GM08714 (cell line): ENCODE data around the gene PATJ.
"Not testable (repeated sequence)": the region's sequence is repeated elsewhere in the genome, so short reads cannot be mapped to it uniquely, and the experiment has no call there.

Experiments
- H3K4me3 ChIP-seq: fragments of 200-500 bp; sonication (Bioruptor generic); 2 replicates; pipeline ENCODE4 v1.5.1; 2014; ENCODE audit warnings: mild to moderate bottlenecking, low read length, inconsistent platforms
- ZNF274 ChIP-seq: IDR thresholded peaks from 2 replicates; pipeline ENCODE4 v1.6.1; 2012; ENCODE audit warnings: mild to moderate bottlenecking, low read depth, low read length

The PATJ gene

GRCh38 chr1:61779231-61779630 is 37.0 kb downstream of the PATJ start:
- H3K4me3 ChIP-seq, result no peak overlapping the region
- TF ChIP-seq ZNF274, result no peak

DNA sequence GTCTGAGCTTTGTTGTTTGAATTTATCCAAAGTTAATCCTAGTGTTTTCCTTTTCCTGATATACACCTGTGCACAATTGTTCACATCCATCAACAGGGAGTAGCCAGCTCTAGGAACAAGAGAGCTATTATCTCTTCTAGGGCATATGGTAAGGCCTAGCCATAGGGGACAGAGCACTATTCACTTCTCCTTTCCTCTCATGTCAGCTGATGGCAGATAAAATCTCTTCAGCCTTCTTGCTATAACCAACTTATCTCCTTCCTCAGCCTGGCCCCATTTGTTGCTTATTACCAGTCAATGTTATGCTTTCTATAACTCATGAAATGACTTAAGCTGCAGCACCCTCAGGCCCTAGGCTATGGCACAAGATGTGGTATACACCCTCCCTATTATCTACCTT is 38.9 kb downstream of the PATJ start:
- H3K4me3 ChIP-seq, result no peak overlapping the region
- no peak for TF ChIP-seq ZNF274

DNA sequence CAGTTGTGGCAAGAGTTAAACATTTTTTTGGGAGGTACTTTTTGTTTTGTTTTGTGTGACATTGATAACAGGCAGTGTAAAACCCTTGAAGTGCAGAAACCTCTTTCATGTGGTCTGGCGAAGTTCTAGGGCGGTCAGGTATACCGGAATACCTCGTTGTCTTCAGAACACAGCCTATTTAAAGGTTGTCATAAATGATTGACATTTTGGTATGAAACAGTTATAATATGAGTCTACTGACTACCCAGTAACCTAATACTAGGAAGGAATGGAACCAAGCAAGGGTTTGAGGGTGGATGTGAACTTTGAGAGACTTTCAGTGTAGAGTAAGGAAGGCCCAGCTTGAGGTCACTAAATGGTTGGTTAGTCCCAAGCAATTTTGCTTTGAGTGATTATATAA is 40.5 kb downstream of the PATJ start:
- TF ChIP-seq ZNF274, result no peak
- H3K4me3 ChIP-seq, result no peak overlapping the region

DNA sequence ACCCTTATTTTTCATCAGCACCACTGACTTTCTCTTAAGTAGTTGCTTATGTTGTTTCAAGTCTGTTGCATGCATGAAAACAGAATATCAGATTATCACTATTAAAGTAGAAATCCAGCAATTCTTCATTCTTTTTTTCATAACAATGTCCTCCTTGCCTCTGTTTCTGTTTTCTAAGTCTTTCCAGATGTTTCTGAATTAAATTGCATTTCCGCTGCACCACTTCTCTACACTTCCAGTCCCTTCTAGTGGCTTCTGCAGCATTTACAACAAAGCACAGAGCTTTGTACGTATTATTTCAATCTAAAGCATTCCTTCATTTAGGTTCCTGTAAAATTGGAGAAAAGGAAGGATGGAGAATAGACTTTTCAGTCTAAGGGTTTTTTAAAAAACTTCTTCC is 42.4 kb downstream of the PATJ start:
- H3K4me3 ChIP-seq, result no peak overlapping the region
- TF ChIP-seq ZNF274, result no peak

DNA sequence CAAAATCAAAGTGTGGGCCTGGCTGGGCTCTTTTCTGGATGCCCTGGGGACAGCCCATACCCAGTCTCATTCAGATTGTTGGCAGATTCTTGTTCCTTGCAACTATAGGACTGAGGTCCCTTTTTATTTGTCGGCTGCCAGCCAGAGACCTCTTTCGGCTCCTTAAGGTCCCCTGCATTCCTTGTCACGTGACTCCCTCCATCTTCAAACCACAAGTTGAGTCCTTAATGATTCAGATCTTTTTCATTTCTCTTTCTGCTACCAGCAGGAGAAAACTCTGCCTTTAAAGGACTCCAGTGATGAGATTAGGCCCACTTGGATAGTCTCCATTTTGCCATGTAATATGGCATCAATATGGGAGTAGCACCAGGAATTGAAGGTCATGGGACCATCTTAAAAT is 48.6 kb downstream of the PATJ start:
- no peak overlapping the region for H3K4me3 ChIP-seq
- TF ChIP-seq ZNF274, result no peak

- no peak for TF ChIP-seq ZNF274
Observed at GRCh38 chr1:61797045-61797755, 54.9 kb downstream of the PATJ start.

GRCh38 chr1:61801047-61801446 is 58.8 kb downstream of the PATJ start:
- H3K4me3 ChIP-seq, result not testable (repeated sequence)

More at GRCh38 chr1:61797045-61797755, 54.9 kb downstream of the PATJ start:
- H3K4me3 ChIP-seq, result no peak overlapping the region

DNA sequence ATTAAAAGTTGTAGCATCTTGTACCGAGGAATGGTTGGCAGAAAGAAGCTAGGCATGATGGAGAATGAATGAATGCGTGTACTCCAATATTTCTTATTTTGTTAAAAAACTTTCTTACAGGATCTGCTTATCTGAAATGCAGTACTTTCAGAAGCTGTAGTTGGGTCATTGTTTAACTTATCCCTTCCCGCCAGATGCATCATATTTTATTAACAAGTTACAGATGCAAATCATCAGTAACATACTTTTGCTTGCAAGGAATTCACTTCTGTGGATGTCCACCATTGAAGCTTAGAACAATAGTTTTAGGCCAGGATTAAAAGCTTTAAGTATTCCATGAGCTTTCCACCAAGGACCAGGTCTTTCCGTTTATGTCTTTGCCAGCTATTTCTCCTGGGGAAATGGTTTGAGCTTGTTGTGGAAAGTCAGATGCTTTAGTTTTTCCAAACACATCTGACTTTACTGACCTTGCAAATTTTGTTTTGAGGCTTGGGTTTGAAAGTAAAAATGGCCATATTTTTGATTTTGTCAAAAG is 65.4 kb downstream of the PATJ start:
- H3K4me3 ChIP-seq, result no peak overlapping the region
- TF ChIP-seq ZNF274, result no peak

- no peak for TF ChIP-seq ZNF274
Observed at GRCh38 chr1:61808321-61808720, 66.0 kb downstream of the PATJ start.

GRCh38 chr1:61808968-61809367 is 66.7 kb downstream of the PATJ start:
- H3K4me3 ChIP-seq, result no peak overlapping the region
- no peak for TF ChIP-seq ZNF274

More at GRCh38 chr1:61808321-61808720, 66.0 kb downstream of the PATJ start:
- no peak overlapping the region for H3K4me3 ChIP-seq

- TF ChIP-seq ZNF274, result no peak
- H3K4me3 ChIP-seq, result no peak overlapping the region
Observed at GRCh38 chr1:61812916-61813315, 70.6 kb downstream of the PATJ start.

DNA sequence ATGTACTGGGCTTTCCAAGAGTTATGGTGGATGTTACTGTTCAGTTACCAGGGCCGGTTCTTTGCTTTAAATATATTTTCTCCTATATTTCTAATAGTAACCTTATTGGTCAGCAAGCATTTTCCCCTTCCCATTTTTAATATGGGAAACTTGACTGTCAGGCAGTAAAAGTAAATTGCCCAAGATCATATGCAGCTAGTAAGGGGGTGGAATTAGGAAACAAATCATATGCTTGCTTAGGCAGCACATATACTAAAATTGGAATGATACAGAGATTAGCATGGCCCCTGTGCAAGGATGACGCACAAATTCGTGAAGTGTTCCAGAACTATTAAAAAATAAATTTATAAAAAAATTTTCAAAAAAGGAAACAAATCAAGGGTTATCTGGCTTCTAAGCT is 73.9 kb downstream of the PATJ start:
- H3K4me3 ChIP-seq, result no peak overlapping the region
- no peak for TF ChIP-seq ZNF274

DNA sequence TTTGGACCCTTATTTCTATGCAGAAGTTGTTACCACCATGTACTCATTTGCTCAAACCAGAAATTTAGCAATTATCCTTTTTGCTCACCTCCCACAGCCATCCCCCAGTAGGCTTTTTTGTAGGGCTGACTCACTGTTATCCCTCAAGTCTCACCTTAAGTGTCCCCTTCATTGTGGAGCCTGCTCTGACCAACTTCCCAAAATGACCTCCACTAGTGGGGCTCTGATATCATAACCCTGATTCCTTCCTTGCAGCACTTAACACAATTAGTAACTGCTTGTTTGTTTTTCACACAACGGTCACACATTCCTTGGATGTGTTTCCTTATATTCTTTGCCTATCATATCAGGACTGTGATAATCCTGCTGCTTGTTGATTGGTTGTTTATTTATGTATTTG is 76.7 kb downstream of the PATJ start:
- H3K4me3 ChIP-seq, result no peak overlapping the region
- TF ChIP-seq ZNF274, result no peak

- no peak overlapping the region for H3K4me3 ChIP-seq
- no peak for TF ChIP-seq ZNF274
Observed at GRCh38 chr1:61819421-61819820, 77.1 kb downstream of the PATJ start.

DNA sequence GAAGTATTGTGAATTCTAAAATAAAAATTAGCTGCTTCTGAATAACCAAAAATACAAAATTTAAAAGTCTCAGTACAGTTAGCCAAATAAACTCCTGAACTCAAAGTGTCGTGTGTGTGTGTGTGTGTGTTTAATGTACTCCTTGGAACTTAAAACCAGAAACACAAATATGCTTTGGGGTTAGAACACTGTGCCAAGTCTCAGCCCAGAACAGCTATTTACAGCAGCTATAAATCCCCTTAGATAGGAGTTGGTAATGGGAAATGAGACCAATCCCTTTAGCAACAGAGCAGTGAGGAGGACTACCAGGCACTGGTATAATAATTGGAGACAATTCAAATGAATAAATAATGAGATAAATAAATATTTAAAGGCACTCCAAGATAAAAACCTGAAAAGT is 83.1 kb downstream of the PATJ start:
- H3K4me3 ChIP-seq, result no peak overlapping the region

DNA sequence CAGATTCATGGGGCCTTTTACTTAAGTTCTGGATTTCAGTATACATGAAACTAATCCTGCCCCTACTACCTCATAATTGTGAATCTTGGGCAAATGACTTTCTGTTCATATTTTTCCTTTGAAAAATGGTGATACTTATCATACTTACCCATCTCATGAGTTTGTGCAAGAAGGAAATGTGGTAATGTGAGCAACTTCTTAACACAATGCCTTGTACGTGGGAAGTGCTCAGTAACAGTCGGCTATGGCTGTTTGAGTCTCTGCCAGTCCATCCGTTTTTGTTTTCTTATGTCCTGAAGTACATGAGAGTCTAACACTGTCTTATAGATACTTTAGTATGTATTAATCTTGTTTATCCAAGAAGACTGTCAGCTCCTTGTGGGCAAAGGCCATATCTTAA is 86.5 kb downstream of the PATJ start:
- no peak overlapping the region for H3K4me3 ChIP-seq

More for the DNA sequence above, 83.1 kb downstream of the PATJ start:
- no peak for TF ChIP-seq ZNF274

More for the DNA sequence above, 86.5 kb downstream of the PATJ start:
- TF ChIP-seq ZNF274, result no peak
